GM23248 (cell line): ENCODE results near the gene ERC1. TPM values are rescaled to one million over a fixed set of nuclear protein-coding genes. Genes with fewer than 3 reads are reported as not detected.

Experiments
- DNase-seq: peaks from one replicate; pipeline ENCODE4 v3.0.0-alpha.2; 2015
- H2AFZ ChIP-seq: fragments of 200-600 bp; sonication (generic); 2 replicates; pipeline ENCODE4 v1.6.1; 2016; ENCODE audit warnings: antibody characterized with exemption
- H3F3A ChIP-seq: fragments of 200-600 bp; sonication (generic); 2 replicates; pipeline ENCODE4 v1.6.1; 2016; ENCODE audit warnings: mild to moderate bottlenecking, antibody characterized with exemption, mixed run types; ENCODE audit not compliant: insufficient read depth
- H3K27ac ChIP-seq: fragments of 200-600 bp; sonication (generic); 2 replicates; pipeline ENCODE4 v1.5.1; 2016; ENCODE audit warnings: mild to moderate bottlenecking
- H3K27me3 ChIP-seq: fragments of 200-600 bp; sonication (generic); replicated peaks from 2 replicates; pipeline ENCODE4 v1.6.1; 2016; ENCODE audit warnings: mild to moderate bottlenecking; ENCODE audit not compliant: insufficient read depth
- H3K36me3 ChIP-seq: fragments of 200-600 bp; sonication (generic); 2 replicates; pipeline ENCODE4 v1.6.1; 2016; ENCODE audit warnings: low read depth, mild to moderate bottlenecking
- H3K4me1 ChIP-seq: fragments of 200-600 bp; sonication (generic); 2 replicates; pipeline ENCODE4 v1.6.1; 2016; ENCODE audit warnings: mild to moderate bottlenecking; ENCODE audit not compliant: insufficient read depth
- H3K4me2 ChIP-seq: fragments of 200-600 bp; sonication (generic); one replicate; pipeline ENCODE4 v1.6.1; 2016; ENCODE audit warnings: mild to moderate bottlenecking; ENCODE audit not compliant: unreplicated experiment
- H3K4me3 ChIP-seq: fragments of 200-600 bp; sonication (generic); 2 replicates; pipeline ENCODE4 v1.5.1; 2016; ENCODE audit warnings: mild to moderate bottlenecking
- H3K79me2 ChIP-seq: fragments of 200-600 bp; sonication (generic); 2 replicates; pipeline ENCODE4 v1.6.1; 2016; ENCODE audit warnings: mild to moderate bottlenecking; ENCODE audit not compliant: insufficient read depth
- H3K9ac ChIP-seq: fragments of 200-600 bp; sonication (generic); 2 replicates; pipeline ENCODE4 v1.6.1; 2016; ENCODE audit warnings: mild to moderate bottlenecking
- H3K9me2 ChIP-seq: fragments of 200-600 bp; sonication (generic); 2 replicates; pipeline ENCODE4 v1.6.1; 2016; ENCODE audit warnings: mixed run types, mild to moderate bottlenecking, moderate library complexity; ENCODE audit not compliant: insufficient read depth
- H3K9me3 ChIP-seq: fragments of 200-600 bp; sonication (generic); one replicate; pipeline ENCODE4 v1.6.1; 2017; ENCODE audit warnings: low read depth
- H4K20me1 ChIP-seq: fragments of 200-600 bp; sonication (generic); 2 replicates; pipeline ENCODE4 v1.6.0; 2016; ENCODE audit not compliant: insufficient read depth
- EZH2 ChIP-seq: fragments of 200-600 bp; sonication (generic); IDR thresholded peaks from 2 replicates; pipeline ENCODE4 v1.6.1; 2018; ENCODE audit warnings: antibody characterized with exemption, mild to moderate bottlenecking; ENCODE audit not compliant: insufficient read depth, poor library complexity, severe bottlenecking
- EZH2phosphoT487 ChIP-seq: fragments of 200-600 bp; sonication (generic); IDR thresholded peaks from 2 replicates; pipeline ENCODE4 v1.6.1; 2018; ENCODE audit warnings: antibody characterized with exemption, moderate library complexity, mild to moderate bottlenecking, low read depth; ENCODE audit not compliant: insufficient read depth
- WGBS, 2 experiments: methylation state at CpG; one replicate each; pipeline ENCODE4 v1.1.6; 2015 to 2017; ENCODE audit warnings: low lambda C conversion rate in 2 of 2, low coverage in 1 of 2; ENCODE audit errors: missing lambda C conversion rate in 2 of 2; 5-methylcytosine and 5-hydroxymethylcytosine counted together
- in situ Hi-C: fragments of 300-500 bp; cut with MboI; formaldehyde crosslinking; loops from 2 replicates; pipeline ENCODE4 v1.15.0; 2020
- polyA plus RNA-seq: library from polyadenylated mRNA; unstranded; fragments of >200 nt; fragmentation: Nextera tagmentation; extraction: Ambion mirVana; gene quantifications from 2 replicates; pipeline ENCODE4 v1.2.1, GENCODE V29; 2016
- total RNA-seq: library from RNA; depleted of rRNA; stranded (reverse); fragments of >200 nt; shearing (Covaris generic); gene quantifications from 2 replicates; pipeline ENCODE4 v1.2.3, GENCODE V29; 2014

The ERC1 gene
- total and polyA plus RNA-seq, 2 experiments from 2014 or later = 21.5 to 23.3 TPM

GRCh38 chr12:1453810-1454209, 462.8 kb downstream of the ERC1 start:
- no peak overlapping the region for H3K4me3 ChIP-seq
- no peaks in the 10 kb centered on the region for H3K9me2 ChIP-seq
- no peaks in the 10 kb centered on the region for H3K9me3 ChIP-seq
- no peak for DNase-seq
- no peak overlapping the region for H3K27ac ChIP-seq
- no peaks in the 10 kb centered on the region for H3K36me3 ChIP-seq
- no peaks in the 10 kb centered on the region for H3K27me3 ChIP-seq
- 89 to 97% methylated on average over 6 of the region's 6 CpGs for WGBS, 2 experiments
- H4K20me1 ChIP-seq = no peaks in the 10 kb centered on the region
- H3K4me2 ChIP-seq = no peak overlapping the region
- peaks cover 18% of the 10 kb centered on the region for H3K4me1 ChIP-seq
- no peaks in the 10 kb centered on the region for H3K79me2 ChIP-seq
- in situ Hi-C loops = no loop called here
- TF ChIP-seq EZH2 = no peak
- no peak for TF ChIP-seq EZH2phosphoT487
- H2AFZ ChIP-seq = no peak overlapping the region
- no peak overlapping the region for H3K9ac ChIP-seq
- peaks cover 17% of the 10 kb centered on the region; the same call in 1 of the 2 replicates for H3F3A ChIP-seq

GRCh38 chr12:1456885-1457284, 465.9 kb downstream of the ERC1 start:
- H3K4me2 ChIP-seq = no peak overlapping the region
- WGBS, 2 experiments = 97 to 98% methylated on average over 7 of the region's 7 CpGs
- H3K9me2 ChIP-seq = no peaks in the 10 kb centered on the region
- H3K79me2 ChIP-seq = 0 out of 2 replicates have a peak, but pooled peaks cover 9% of the 10 kb centered on the region
- H3F3A ChIP-seq = peaks cover 23% of the 10 kb centered on the region; the same call in 1 of the 2 replicates
- H3K9me3 ChIP-seq = no peaks in the 10 kb centered on the region
- no peak overlapping the region for H3K9ac ChIP-seq
- TF ChIP-seq EZH2phosphoT487 = no peak
- TF ChIP-seq EZH2 = no peak
- H4K20me1 ChIP-seq = no peaks in the 10 kb centered on the region
- H2AFZ ChIP-seq = no peak overlapping the region
- in situ Hi-C loops = no loop called here
- H3K36me3 ChIP-seq = no peaks in the 10 kb centered on the region
- H3K4me3 ChIP-seq = no peak overlapping the region
- H3K27me3 ChIP-seq = no peaks in the 10 kb centered on the region
- no peak for DNase-seq
- no peak overlapping the region for H3K27ac ChIP-seq
- H3K4me1 ChIP-seq = peaks cover 23% of the 10 kb centered on the region

GRCh38 chr12:1457901-1458300, 466.9 kb downstream of the ERC1 start:
- no peak overlapping the region for H2AFZ ChIP-seq
- peak overlapping the region; percentile 17 for H3K4me2 ChIP-seq
- no peaks in the 10 kb centered on the region for H3K9me2 ChIP-seq
- H3K27me3 ChIP-seq = no peaks in the 10 kb centered on the region
- H3K27ac ChIP-seq = peak overlapping the region; percentile 56
- in situ Hi-C loops = no loop called here
- TF ChIP-seq EZH2 (no peak), EZH2phosphoT487 (no peak)
- no peaks in the 10 kb centered on the region for H3K9me3 ChIP-seq
- no peak overlapping the region for H3K4me3 ChIP-seq
- WGBS, 2 experiments = 0% methylated on average over 1 of the region's 1 CpG
- peak; percentile 98 for DNase-seq
- H3K4me1 ChIP-seq = peaks cover 27% of the 10 kb centered on the region
- no peaks in the 10 kb centered on the region for H4K20me1 ChIP-seq
- no peaks in the 10 kb centered on the region; the same call in 1 of the 2 replicates for H3K36me3 ChIP-seq
- 0 out of 2 replicates have a peak, but pooled peaks cover 9% of the 10 kb centered on the region for H3K79me2 ChIP-seq
- peaks cover 23% of the 10 kb centered on the region; the same call in 1 of the 2 replicates for H3F3A ChIP-seq
- H3K9ac ChIP-seq = no peak overlapping the region

GRCh38 chr12:1459339-1459738, 468.3 kb downstream of the ERC1 start:
- WGBS, 2 experiments = 91 to 98% methylated on average over 2 of the region's 2 CpGs
- DNase-seq = no peak
- no peak overlapping the region for H3K4me2 ChIP-seq
- H3K4me3 ChIP-seq = no peak overlapping the region
- no peaks in the 10 kb centered on the region for H4K20me1 ChIP-seq
- H3K27ac ChIP-seq = no peak overlapping the region
- 0 out of 2 replicates have a peak, but pooled peaks cover 9% of the 10 kb centered on the region for H3K79me2 ChIP-seq
- no peaks in the 10 kb centered on the region; the same call in 1 of the 2 replicates for H3K36me3 ChIP-seq
- no peak overlapping the region for H2AFZ ChIP-seq
- peaks cover 23% of the 10 kb centered on the region; the same call in 1 of the 2 replicates for H3F3A ChIP-seq
- no peaks in the 10 kb centered on the region for H3K27me3 ChIP-seq
- no peak overlapping the region for H3K9ac ChIP-seq
- H3K9me3 ChIP-seq = no peaks in the 10 kb centered on the region
- TF ChIP-seq EZH2 (no peak), EZH2phosphoT487 (no peak)
- no peaks in the 10 kb centered on the region for H3K9me2 ChIP-seq
- in situ Hi-C loops = no loop called here
- H3K4me1 ChIP-seq = peaks cover 42% of the 10 kb centered on the region
